ENCODE data around the gene KCNQ2.

The KCNQ2 gene

DNA sequence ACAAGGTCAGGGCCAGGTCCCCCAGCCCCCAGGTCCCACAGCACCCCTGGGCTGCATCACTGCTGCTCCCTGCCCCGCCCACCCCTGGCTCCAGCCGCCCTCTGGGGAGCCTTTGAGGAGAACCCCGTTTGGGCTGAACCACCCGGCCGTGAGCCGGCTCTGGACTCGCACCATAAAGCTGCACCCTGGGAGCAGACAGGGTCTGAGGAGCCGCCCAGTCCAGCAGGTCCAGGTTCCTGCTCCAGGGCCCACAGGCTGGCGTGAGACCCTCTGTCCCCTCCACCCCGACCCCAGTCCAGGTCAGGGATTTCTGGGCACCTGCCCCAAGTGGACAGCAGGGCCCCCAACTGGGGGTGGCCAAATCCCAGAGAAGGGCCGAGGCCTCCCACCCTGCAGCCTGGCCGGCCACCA is 119.6 kb downstream of the KCNQ2 start:
- peaks cover 14% of the 10 kb centered on the region for H3K27me3 Mint-ChIP-seq
- H3K27ac Mint-ChIP-seq, result no peak overlapping the region
- H3K4me1 Mint-ChIP-seq, result no peaks in the 10 kb centered on the region
- H3K4me3 Mint-ChIP-seq, result no peak overlapping the region
- peaks cover 4 to 15% of the 10 kb centered on the region in 2 donors for H3K9me3 Mint-ChIP-seq
- DNase-seq, result no peak
- ATAC-seq, result no peak

DNA sequence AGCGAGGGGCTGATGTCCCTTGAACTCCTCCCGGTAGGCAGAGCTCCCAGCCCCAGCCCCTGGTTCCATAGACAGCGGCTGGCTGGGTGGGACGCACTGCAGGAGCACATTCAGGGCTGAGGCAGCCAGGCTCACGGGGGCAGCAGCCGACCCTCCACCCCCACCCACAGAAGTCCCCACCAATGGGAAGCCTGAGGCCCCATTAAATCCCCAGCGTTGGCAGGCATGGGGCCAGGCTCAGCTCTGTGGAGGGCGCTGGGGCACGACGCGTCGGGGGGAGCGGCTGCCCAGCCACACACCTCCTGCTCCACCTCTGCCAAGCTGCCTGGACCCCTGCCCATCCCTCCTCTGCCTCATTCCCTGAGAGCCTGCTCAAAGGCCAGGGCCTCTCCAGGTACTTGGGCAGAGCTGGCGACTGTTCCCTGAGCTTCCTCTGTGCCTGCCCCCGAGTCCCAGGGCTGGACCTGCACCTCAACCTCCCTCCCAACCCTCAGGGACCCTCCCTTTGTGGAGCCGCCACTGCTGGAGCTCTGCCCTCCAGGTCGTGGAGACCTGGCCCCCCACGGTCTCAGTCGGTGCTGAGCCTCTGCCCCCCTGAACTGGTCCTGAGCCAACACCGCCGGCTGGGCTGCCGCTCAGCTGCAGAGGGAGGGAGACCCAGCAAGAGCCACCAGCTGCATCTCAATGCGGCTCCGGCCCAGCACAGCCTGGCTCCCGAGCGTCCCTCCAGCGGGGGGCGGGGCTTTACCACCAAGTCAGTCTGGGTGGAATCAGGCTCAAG is 120.5 kb downstream of the KCNQ2 start:
- Mint-ChIP-seq H3K4me1 (no peaks in the 10 kb centered on the region), H3K27me3 (peaks cover 14% of the 10 kb centered on the region), H3K9me3 (peaks cover 4 to 15% of the 10 kb centered on the region in 2 donors), H3K27ac (no peak overlapping the region), H3K4me3 (no peak overlapping the region)
- DNase-seq (no peak), ATAC-seq (no peak)

DNA sequence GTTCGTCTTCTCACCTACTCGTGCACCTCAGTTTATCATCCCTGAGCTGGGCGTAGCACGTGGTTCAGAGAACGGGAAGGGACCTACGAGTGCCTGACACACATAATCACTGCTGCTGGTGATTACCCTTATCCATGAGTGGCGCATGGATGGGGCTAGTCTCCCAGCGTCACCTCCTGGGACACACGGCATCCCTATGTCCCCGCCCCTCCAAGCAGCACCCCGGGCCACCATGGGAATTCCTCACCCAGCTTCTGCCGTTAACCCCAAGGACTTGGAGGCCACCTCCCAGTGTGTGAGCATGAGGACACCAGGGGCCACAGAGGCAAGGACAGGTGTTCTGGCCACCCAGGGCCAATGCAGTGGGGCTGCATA is 121.1 kb downstream of the KCNQ2 start:
- no peak for ATAC-seq

DNA sequence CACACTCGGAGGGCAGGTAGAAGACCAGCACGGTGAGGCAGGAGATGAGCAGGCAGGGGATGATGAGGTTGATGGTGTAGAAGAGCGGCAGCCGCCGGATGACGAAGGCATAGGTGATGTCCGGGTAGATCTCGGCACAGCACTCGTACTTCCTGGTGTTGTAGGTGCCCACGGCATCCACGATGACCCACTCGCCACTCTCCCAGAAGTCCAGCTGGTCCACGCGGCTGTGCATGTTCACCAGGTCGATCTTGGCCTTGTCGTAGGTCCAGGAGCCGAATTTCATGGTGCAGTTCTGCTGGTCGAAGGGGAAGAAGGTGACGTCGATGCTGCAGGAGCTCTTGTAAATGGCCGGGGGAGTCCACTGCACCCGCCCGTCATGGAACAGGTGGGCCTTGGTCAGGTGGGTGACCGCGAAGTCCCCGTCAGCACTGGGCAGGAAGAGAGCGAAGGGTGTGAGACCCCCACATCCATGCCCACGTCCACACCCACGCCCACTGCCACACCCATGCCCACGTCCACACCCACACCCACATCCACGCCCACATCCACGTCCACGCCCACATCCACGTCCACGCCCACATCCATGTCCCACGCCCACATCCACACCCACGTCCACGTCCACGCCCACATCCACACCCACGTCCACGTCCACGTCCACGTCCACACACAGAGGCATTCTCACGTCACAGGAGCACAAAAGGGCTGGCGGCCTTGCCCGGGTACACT is 121.7 kb downstream of the KCNQ2 start:
- Mint-ChIP-seq H3K27ac (peak overlapping the region in 1 of 2 donors; percentile 76), H3K4me3 (no peak overlapping the region), H3K4me1 (no peaks in the 10 kb centered on the region), H3K27me3 (peaks cover 13% of the 10 kb centered on the region), H3K9me3 (peaks cover 4 to 15% of the 10 kb centered on the region in 2 donors)
- ATAC-seq, result no peak
- no peak for DNase-seq

More for the DNA sequence above, 121.1 kb downstream of the KCNQ2 start:
- Mint-ChIP-seq H3K4me3 (no peak overlapping the region), H3K27me3 (peaks cover 14% of the 10 kb centered on the region), H3K27ac (peak overlapping the region in 1 of 2 donors; percentile 76), H3K4me1 (no peaks in the 10 kb centered on the region), H3K9me3 (peaks cover 4 to 15% of the 10 kb centered on the region in 2 donors)
- no peak for DNase-seq

Data from stimulated activated naive CD8-positive, alpha-beta T cell treated with anti-CD3 and anti-CD28 coated beads, Interleukin-15, amount 100 ng/mL, for 72 hours (primary cell).